Hematopoietic multipotent progenitor cell treated with erythropoietin and hydrocortisone succinate and interleukin-3 and kit ligand, for 17 days (in vitro differentiated cells): ENCODE measurements around the gene ARL16.

Source experiments
- DNase-seq: peaks from one replicate; pipeline ENCODE4 v3.0.0-alpha.2; 2015; ENCODE audit warnings: low spot score

ARL16 gene

DNA sequence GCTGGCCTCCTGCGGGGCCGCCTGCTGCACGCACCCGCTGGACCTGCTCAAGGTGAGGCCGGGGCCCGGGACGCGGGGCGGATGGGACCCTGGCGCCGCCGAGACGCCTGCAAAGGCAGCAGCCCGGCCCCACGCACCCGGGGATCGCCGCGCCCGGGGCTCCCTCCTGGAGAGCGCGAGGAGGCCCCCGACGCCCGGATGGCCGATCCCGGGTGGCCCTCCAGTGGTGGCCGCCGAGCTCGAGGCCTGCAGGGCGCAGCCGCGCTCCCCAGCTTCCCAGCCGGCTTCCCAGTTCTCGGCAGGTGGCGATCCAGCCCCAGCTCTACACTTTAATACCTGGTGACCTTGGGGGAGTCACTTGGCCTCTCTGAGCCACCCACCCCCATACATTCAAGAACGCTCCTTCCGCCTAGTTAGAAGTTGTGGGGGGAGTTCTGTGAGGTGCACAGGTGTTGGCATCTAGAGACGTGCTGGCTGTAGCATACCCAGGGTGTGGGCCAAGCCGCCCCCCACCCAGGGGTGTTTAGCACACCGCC lies 28.9 kb upstream of the ARL16 start:
- no peak for DNase-seq

DNA sequence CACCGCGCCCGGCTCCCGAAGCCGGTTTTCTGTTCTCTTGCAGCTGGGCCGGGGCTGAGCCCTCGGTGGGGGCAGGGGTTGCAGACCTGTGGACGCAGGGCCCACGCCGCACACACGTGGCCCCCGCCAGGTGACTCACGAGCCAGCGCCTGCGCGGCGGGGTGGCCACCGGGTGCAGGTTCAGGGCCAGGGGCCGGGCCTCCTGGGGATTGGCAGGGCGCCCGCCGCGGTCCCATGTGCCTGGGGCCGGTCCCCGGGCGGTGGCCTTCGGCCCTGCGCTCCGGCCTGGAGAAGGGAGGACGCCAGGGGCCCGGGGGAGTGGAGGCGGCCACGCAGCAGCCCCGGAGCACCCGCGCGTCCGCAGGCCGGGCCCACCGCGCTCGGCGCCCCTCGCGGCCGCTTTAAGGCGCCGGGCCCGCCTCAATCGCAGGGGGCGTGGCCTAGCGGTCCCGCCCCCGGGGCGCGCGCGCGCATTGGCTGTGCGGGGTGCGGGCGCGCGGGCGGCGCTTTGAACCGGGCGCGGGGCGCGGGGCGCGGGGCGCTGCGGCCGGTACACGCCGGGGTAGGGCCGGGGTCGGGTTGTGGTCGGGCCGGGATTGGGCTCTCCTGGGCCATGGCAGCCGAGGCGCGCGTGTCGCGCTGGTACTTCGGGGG lies 28.3 kb upstream of the ARL16 start, which contains the start of gene SLC25A10:
SLC25A10 (plus strand) TSS at position 471 of the 654 bp plus-strand sequence; CDS start at position 614, 143 bp downstream.
- DNase-seq: peak; percentile 73

DNA sequence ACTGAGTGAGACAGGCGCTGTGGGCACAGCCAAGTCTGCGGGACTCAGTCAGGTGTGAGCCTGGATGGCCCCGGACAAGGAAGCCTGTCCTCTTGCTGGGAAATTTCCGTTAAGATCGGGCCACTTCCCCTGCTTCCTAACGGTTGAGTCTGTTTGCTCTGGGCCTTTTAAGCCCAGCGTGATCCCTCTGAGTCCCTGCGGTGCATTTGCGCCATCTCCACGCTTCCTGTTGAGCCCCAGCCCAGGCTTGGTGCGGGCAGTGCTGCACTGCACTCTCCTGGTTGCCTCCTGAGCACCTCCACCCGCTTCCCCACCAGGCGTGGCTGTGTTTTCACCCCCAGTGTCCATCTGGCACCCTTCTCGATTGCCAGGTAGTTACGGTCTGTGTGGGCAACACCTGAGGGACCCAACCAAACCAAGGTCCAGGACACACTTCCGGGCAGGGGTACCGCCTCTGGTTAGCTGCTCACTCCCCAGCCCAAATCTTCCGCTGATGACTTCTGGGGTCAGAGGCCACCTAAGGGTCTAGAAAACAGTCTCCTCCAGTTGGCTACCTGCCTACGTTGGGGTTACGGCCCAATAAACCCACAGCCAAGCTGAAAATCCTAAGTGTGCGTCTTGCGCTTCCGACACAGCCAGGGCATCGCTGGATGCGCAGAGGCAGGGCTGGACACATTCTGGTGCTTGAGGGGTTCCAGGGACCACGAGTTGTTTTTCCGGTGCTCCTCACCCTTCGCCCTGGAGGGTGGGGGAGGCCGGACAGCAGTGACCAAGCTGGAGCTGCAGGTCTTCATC lies 27.1 kb upstream of the ARL16 start:
- DNase-seq: no peak

DNA sequence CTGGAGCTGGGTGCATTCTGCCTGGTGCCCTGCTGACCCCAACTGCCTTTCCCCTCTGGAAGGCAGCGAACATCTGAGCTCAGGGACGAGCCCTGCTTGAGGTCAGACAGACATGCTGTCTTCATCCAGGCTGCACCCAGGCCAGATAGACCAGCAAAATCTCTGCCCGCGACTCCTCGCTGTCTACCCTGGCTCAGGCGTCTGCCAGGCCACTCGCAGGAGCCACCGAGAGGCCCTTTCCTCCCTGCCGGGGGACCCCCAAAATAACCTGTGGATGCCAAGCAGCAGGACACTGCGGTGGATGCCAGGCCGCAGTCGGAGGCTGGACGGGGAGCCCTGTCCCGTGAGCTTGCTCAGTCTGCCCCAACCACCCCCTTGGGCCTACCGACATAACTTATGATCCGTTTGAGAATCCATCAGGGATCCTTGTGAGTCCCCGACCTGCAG lies 25.2 kb upstream of the ARL16 start:
- DNase-seq: no peak

DNA sequence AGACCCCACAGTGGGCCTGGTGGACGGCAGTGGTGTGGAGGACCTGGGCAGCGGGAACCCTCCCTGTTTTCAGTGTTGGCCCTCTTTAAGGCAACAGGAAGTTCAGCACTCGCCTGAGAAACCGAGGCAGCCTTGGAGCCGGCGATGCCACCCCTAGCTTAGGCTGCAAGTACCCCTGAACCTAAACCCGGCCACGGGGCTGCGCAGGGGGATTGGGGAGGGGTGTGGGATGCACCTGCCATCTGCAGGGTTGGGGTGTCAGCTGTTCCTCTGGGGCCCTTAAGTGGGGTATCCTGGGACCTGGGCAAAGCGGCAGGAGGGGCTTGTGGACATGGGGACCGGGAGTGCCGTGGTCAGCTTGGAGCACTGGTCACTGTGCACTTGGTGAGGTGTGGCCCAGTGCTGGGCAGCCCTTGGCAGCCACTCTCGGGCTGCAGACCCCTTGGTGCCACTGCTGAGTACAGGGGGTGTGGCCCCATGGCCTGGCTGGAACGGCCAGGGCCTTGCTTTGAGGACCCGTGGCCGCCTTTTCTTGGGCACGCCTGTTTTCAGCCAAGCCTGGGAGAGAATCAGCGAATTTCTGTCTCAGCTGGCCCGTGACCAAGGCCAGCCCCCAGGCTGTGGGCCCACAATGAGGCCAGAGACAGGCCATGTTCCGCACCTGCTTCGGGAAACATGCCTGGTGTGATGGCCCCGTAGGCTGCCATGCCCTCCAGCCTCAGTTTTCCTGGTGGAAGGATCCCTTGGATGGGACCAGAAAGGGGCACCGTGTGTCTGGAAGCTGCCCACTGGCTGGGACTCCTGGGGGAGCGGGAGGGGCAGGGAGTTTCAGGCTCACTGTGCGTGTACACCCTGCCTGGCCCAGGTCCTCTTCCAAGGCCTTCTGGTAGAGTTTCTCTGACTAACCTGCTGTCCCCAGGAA lies 24.4 kb upstream of the ARL16 start:
- DNase-seq: no peak

DNA sequence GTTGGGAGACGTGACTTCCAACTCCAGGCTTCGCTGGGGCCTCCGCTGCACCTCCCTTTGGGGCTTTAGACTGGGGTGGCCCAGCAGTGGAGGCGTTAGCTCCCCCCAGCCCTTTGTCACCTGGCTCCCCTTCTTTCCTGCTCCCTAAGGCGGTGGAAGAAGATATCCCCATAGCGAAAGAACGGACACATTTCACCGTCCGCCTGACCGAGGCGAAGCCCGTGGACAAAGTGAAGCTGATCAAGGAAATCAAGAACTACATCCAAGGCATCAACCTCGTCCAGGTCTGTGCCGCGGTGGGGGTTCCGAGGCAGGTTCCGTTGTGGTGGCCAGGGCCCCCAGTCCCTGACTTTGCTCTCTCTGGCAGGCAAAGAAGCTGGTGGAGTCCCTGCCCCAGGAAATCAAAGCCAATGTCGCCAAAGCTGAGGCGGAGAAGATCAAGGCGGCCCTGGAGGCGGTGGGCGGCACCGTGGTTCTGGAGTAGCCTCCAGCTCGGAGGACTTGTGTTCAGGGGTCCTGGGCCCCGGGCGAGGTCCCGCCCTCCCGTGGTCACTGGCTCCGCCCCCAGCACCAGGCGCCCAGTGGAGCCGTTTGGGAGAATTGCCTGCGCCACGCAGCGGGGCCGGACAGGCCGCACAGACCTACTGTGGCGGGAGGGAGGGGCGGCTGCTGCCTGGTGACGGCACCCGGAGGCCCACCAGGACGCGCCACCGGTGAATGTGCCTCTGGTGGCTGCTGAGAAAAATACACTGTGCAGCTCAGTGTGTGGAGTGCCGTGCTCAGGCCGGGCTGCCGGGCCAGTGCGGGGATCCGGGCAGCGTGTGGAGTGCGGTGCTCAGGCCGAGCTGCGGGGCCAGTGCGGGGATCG lies 23.4 kb upstream of the ARL16 start:
- DNase-seq: no peak

DNA sequence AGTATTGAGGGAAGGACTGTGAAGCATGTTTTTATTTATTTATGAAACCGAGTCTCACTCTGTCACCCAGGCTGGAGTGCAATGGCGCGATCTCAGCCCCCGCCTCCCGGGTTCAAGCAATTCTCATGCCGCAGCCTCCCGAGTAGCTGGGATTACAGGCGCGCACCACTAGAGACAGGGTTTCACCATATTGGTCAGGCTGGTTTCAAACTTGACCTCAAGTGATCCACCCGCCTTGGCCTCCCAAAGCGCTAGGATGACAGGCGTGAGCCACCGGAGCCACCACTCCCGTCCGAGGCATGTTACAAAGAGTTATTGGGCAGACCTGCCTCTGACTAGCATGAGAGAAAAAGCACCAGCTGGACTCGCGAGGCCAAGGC lies 22.6 kb upstream of the ARL16 start:
- no peak for DNase-seq

DNA sequence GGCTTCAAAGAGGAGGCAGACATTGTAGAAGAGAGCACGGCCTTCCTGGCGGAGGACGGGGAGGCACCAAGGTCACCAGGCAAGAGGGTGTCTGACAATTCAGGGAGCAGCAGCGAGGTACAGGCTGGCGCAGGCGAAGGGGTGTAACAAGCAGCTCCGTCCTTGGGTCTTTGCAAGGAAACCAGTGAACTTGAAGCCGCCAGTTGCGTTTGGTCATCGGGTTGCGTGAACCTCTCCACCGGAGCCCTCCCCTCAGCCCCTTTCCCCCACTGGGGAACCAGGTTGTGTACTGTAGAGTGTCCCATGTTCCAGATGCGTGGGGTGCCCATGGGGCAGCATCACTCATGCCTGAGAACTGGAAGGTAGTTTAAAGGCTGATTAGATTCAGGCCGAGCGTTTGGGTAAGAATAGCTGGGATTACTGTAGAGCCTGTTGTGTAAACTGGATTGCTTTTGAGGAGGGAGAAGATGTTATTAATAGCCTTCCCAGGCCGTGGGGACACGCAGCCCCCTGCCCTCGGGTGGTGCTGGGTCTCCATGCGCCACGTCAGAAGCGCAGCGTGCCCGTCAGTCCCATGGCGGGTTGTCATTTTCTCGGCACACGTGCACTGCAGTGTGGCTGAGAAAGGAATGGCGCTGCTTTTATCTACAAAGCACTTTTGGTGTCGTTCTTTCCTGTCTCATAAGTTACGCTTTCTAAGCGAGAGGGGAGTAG lies 22.1 kb upstream of the ARL16 start:
- DNase-seq: no peak

DNA sequence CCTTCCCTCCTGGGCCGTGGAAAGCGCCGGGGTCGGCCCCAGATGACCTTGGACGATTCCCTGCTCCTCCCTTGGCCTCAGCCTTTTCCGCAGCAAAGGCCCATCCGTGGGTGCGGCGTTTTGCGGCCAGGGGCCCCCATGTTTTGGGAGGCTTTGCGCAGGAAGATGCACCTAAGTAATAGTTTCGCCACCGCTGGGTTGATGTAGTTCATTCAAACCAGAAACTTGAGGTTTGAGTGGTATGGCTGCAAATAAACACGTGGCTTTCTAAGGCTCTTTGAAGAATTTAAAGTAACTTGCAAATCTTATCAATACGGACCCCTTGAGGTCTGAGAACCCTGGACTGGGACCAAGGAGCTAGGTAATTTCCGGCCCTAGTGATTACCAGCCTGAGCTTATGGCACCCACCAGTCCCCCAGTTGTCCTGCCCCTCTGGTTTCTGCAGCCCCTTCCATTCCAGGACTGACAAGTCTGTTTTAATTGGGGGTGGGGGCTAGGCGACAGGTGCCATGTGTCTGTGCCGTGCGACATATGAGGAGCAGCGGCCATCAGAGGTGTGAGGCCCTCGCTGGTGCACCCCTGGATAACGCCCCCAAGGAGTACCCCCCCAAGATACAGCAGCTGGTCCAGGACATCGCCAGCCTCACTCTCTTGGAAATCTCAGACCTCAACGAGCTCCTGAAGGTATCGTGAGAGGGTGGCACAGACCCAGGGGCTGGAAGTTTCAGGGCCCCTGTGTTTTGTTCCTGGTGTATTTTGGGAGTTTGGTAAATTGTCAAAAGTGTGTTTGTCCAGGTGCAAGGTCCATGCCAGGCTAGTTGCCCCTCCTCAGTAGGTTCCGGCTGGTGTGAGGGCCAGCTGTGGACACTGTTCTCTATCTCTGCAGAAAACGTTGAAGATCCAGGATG lies 20.4 kb upstream of the ARL16 start:
- DNase-seq: no peak

DNA sequence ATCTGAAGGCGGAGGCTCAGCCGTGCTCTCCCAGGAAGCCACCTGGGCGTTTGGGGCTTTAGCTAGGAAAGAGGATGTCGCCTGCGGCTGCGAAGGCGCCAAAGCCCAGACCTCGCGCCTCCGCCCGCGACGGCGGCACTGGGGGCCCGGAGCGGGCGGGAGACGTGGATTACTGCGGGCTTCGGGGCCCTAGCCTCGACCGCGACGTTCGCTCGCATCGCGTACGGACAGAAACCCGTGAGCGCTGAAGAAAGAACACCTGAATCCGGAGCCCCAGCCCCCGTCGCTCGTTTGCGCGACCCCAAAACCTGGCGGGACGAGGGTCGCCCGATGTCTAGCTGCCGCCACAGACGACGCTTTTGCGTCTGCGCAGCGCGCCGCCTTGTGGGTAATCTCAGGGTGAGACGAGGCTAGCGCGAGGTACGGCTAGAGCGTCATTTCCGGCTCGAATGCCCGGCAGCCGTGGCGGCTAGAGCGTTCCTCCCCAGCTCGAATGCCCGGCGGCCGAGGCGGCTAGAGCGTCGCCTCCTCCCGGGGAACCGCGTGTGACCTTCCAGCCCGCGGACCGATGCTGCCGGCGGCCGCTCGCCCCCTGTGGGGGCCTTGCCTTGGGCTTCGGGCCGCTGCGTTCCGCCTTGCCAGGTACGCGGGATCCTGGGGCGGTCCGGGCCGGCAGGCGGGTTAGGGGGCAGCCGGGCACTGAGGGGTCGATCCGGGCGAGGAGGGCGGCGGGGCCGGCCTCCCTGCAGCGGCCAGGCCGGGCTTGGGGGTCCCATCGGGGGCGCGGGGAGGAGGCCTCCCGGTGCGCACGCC lies 19.5 kb upstream of the ARL16 start, which contains the start of gene MRPL12:
MRPL12 (plus strand) TSS at position 434 of the 813 bp plus-strand sequence; CDS start at position 569, 135 bp downstream.
- DNase-seq: peak; percentile 92

DNA sequence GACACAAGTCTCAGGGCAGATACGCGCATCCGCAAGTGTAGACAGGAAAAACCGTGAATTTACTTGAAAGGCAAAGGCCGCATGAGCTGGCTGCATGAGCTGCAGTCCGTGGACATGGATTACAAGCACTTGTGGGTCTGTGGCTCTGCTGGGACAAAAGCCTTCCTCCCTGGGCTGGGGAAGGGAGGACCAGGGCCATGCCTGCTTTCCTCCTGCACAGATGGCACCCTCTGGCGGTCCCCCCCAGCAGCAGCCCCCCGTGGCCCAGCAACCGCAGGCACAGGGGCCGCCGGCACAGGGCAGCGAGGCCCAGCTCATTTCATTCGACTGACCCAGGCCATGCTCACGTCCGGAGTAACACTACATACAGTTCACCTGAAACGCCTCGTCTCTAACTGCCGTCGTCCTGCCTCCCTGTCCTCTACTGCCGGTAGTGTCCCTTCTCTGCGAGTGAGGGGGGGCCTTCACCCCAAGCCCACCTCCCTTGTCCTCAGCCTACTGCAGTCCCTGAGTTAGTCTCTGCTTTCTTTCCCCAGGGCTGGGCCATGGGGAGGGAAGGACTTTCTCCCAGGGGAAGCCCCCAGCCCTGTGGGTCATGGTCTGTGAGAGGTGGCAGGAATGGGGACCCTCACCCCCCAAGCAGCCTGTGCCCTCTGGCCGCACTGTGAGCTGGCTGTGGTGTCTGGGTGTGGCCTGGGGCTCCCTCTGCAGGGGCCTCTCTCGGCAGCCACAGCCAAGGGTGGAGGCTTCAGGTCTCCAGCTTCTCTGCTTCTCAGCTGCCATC lies 17.9 kb upstream of the ARL16 start:
- peak; percentile 16 for DNase-seq

DNA sequence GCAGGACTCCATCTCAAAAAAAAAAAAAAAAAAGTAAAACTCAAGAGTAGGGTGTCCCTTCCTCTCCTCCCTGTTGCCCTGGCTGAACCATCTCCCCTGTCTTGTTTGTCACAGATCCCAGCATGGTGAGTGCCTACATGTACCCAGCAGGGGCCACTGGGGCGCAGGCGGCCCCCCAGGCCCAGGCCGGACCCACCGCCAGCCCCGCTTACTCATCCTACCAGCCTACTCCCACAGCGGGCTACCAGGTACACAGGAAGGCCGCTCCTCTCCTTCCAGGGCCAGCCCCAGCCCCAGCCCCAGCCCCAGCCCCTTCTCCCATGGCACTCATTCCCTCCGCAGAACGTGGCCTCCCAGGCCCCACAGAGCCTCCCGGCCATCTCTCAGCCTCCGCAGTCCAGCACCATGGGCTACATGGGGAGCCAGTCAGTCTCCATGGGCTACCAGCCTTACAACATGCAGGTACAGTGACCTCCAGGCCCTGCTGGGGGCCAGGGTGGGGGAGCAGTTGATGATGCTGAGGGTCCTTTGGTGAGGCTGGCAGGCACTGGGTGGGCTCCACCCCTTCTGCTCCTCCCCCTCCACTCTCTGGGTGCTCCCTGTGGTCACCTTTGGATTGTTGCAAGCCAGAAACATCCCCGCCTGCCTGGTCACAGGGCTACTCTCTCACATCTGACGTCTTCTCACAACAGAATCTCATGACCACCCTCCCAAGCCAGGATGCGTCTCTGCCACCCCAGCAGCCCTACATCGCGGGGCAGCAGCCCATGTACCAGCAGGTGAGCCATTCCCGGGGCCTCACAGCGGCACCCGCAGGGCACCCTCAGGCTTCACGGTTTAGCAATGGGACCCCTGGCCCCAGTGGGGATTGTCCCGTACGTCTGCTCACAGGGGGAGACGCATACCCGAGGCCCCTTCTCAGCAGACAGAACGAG lies 17.0 kb upstream of the ARL16 start:
- no peak for DNase-seq

DNA sequence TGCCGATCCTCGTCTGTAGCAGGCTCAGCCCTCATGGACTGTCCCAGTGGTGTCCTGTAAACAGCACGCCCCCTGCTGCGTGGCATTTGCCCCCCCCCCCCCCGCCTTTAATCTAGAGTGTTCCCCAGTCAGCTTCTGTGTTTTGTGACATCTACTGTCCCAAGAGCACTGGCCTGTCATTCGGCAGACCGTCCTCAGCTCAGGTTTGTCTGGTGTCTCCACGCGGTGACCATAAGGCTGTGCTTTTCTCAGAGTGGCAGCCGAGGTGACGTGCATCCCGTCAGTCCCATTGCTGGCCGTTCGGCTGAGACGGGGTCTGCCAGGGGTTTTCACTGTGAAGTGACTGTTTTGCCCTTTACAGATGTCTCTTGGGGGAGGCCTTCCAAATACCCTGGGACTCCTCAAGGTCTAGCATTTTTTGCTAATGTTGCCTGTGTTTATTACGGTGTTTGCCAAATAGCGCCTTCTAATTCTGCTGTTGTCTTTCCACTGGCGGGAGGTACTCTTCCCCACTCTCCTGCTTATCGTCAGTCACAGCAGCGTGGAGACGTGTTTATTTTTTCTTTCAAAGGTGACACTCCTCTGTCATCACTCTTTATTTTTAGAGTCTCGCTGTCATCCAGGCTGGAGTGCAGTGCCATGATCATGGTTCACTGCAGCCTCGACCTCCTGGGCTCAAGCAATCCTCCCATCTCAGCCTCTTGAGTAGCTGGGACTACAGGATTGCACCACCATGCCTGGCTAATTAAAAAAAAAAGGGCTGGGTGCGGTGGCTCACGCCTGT lies 13.9 kb upstream of the ARL16 start:
- DNase-seq: no peak

DNA sequence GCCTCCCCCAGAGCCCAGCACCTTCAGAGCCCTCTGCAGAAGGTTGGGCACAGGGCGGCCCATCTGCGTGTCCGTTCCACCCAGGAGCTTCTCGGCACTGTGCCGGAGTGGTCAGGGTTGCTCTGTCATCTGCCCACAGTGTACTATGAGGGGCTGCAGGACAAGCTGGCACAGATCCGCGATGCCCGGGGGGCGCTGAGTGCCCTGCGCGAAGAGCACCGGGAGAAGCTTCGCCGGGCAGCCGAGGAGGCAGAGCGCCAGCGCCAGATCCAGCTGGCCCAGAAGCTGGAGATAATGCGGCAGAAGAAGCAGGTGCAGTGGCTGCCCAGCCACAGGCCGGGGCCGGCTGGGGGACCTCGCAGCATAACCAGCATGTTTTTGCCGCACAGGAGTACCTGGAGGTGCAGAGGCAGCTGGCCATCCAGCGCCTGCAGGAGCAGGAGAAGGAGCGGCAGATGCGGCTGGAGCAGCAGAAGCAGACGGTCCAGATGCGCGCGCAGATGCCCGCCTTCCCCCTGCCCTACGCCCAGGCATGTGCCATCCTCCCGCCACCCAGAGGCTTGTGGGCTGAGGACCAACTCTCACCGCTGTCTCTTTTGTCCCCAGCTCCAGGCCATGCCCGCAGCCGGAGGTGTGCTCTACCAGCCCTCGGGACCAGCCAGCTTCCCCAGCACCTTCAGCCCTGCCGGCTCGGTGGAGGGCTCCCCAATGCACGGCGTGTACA lies 12.8 kb upstream of the ARL16 start:
- DNase-seq: no peak

DNA sequence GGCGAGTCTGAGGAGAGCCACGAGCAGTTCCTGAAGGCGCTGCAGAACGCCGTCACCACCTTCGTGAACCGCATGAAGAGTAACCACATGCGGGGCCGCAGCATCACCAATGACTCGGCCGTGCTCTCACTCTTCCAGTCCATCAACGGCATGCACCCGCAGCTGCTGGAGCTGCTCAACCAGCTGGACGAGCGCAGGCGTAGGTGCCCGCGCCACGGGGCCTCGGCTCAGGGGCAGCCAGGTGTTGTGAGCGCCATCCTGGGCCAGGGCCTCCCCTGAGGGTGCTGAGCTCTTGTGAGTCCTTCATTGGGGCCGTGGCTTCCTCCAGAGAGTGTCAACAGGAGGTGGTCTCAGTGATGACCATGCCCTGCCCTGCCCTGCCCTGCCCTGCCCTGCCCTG lies 12.2 kb upstream of the ARL16 start:
- DNase-seq: no peak
